OCI-LY7 (cell line): Measurements from ENCODE around the gene TRIM37. TPM values are rescaled to one million over a fixed set of nuclear protein-coding genes. Genes with fewer than 3 reads are reported as not detected.

Experiments used
- BruUV-seq: library from RNA; stranded (reverse); fragments of 400-500 nt; replicated peaks from 2 replicates; lab custom pipeline; 2021; lab: Mats Ljungman, UMichigan
- CTCF ChIA-PET: fragments of 300-600 bp; sonication (Branson Sonifier 250); formaldehyde crosslinking; loops from one replicate; lab custom pipeline; 2022; ENCODE audit warnings: antibody characterized with exemption; ENCODE audit not compliant: unreplicated experiment; lab: Charles Lee
- POLR2A ChIA-PET: fragments of 300-600 bp; sonication (Branson Sonifier 250); formaldehyde crosslinking; loops from one replicate; lab custom pipeline; 2022; ENCODE audit warnings: antibody characterized with exemption; lab: Charles Lee
- DNase-seq: peaks from one replicate; pipeline ENCODE4 v3.0.0-alpha.2; 2015; ENCODE audit warnings: low spot score
- H2AFZ ChIP-seq: fragments of 200-600 bp; sonication (generic), shearing (Covaris generic); 2 replicates; pipeline ENCODE4 v1.6.1; 2014; ENCODE audit warnings: mild to moderate bottlenecking, antibody characterized with exemption, low read length, moderate library complexity
- H3K27ac ChIP-seq: fragments of 200-600 bp; sonication (generic); 2 replicates; pipeline ENCODE4 v1.5.1; 2014; ENCODE audit warnings: mixed run types, low read depth, mild to moderate bottlenecking, moderate library complexity, low read length, inconsistent platforms; ENCODE audit not compliant: poor library complexity, severe bottlenecking
- H3K36me3 ChIP-seq: fragments of 200-600 bp; sonication (generic); 2 replicates; pipeline ENCODE4 v1.6.1; 2014; ENCODE audit warnings: mild to moderate bottlenecking, antibody characterized with exemption, low read length, moderate library complexity, mixed read lengths; ENCODE audit not compliant: insufficient read depth
- H3K4me1 ChIP-seq: fragments of 200-600 bp; sonication (generic); 2 replicates; pipeline ENCODE4 v1.5.1; 2014; ENCODE audit warnings: mild to moderate bottlenecking, low read length; ENCODE audit not compliant: insufficient read depth, poor library complexity, severe bottlenecking
- H3K4me2 ChIP-seq: fragments of 200-600 bp; sonication (generic); 2 replicates; pipeline ENCODE4 v1.6.1; 2014; ENCODE audit warnings: mild to moderate bottlenecking, low read length
- H3K4me3 ChIP-seq: fragments of 200-600 bp; sonication (generic); 2 replicates; pipeline ENCODE4 v1.5.1; 2014; ENCODE audit warnings: mild to moderate bottlenecking, low read depth, low read length; ENCODE audit not compliant: poor library complexity, severe bottlenecking
- H3K79me2 ChIP-seq: fragments of 200-600 bp; sonication (generic); 2 replicates; pipeline ENCODE4 v1.6.1; 2016; ENCODE audit warnings: low read depth, mild to moderate bottlenecking, low read length, moderate library complexity, mixed read lengths; ENCODE audit not compliant: insufficient read depth
- H3K9me2 ChIP-seq: fragments of 200-600 bp; sonication (generic); 2 replicates; pipeline ENCODE4 v1.6.1; 2016; ENCODE audit warnings: mild to moderate bottlenecking, low read length, mixed read lengths; ENCODE audit not compliant: insufficient read depth
- H3K9me3 ChIP-seq: fragments of 200-600 bp; sonication (generic); 2 replicates; pipeline ENCODE4 v1.6.1; 2014; ENCODE audit warnings: mild to moderate bottlenecking, mixed run types, low read length, mixed read lengths
- H4K20me1 ChIP-seq: fragments of 200-600 bp; sonication (generic); 2 replicates; pipeline ENCODE4 v1.6.1; 2014; ENCODE audit warnings: mild to moderate bottlenecking, antibody characterized with exemption, low read length, moderate library complexity, mixed read lengths; ENCODE audit not compliant: insufficient read depth
- CTCF ChIP-seq: fragments of 200-600 bp; sonication (generic); conservative IDR thresholded peaks from 2 replicates; pipeline ENCODE4 v1.5.1; 2014; ENCODE audit warnings: mild to moderate bottlenecking, antibody characterized with exemption, low read length, moderate library complexity, mixed read lengths
- EZH2phosphoT487 ChIP-seq: fragments of 200-600 bp; sonication (generic); IDR thresholded peaks from 2 replicates; pipeline ENCODE4 v1.6.1; 2018; ENCODE audit warnings: low read depth, borderline replicate concordance, mild to moderate bottlenecking, mixed run types, antibody characterized with exemption, low read length, moderate library complexity, mixed read lengths
- intact Hi-C: fragments of 100-400 bp; cut with micrococcal nuclease; formaldehyde crosslinking; loops from one replicate; pipeline ENCODE4 v1.10.0; 2022; ENCODE audit not compliant: unreplicated experiment
- total RNA-seq, 2 experiments: library from RNA; depleted of rRNA in 1 of 2; stranded (reverse); fragments of >200 nt in 1 of 2; shearing (Covaris generic) in 1 of 2; gene quantifications; 2 replicates each; pipeline ENCODE4 v1.2.3, GENCODE V29; 2014 to 2022

The TRIM37 gene
- total RNA-seq, 2 experiments from 2014 or later: 27.9 to 35.4 TPM

DNA sequence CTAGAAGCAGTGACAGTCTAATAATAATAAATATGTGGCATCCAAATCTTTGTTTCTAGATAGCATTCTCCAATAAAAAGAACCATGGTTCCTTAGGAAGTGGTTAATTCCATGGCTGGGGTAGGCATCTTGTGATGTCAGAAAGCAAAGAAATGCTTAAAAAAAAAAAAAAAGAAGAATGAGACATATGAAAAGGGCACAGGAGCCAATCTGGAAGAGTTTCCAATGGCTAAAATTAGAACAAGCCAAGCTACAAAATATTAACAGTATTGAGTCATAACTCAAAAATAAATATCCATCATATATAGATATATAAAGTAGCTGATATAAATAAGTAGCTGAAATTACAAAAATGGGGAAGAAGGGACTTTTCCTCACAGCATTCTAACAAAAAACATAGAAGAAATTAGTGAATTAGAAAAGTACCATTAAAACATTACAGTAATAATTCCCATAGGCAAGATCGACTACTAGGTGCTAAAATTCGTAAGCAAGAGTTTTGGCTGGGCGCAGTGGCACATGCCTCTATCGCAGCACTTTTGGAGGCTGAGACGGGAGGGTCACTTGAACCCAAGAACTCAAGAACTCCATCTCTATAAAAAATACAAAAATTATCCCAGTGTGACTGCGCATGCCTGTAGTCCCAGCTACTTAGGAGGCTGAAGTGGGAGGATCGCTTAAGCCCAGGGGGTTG, 111.3 kb downstream of the TRIM37 start:
- no peak for TF ChIP-seq CTCF
- Histone ChIP-seq H3K27ac (no peak overlapping the region), H3K79me2 (no peaks in the 10 kb centered on the region), H3K36me3 (peaks cover 64% of the 10 kb centered on the region), H3K9me2 (no peaks in the 10 kb centered on the region), H3K4me2 (no peak overlapping the region), H2AFZ (no peak overlapping the region), H4K20me1 (no peaks in the 10 kb centered on the region), H3K4me3 (no peak overlapping the region), H3K9me3 (no peaks in the 10 kb centered on the region), H3K4me1 (peaks cover under 1% of the 10 kb centered on the region)
- CTCF ChIA-PET: no interaction called here
- DNase-seq: no peak
- intact Hi-C loops: no loop called here
- BruUV-seq: no TSS peak
- POLR2A ChIA-PET: interaction anchor here (0.7 to 1.0 kb wide), 3 partner anchors 19 to 29 kb away, joined by 3 to 4 read pairs (median 3); no protein-coding TSS in a partner anchor

- no peak overlapping the region for H3K4me2 ChIP-seq
- no peak for TF ChIP-seq CTCF
- no peak for TF ChIP-seq EZH2phosphoT487
- intact Hi-C loops: no loop called here
- DNase-seq: no peak
- H3K4me1 ChIP-seq: no peaks in the 10 kb centered on the region
- POLR2A ChIA-PET: interaction anchor here (1.1 kb wide), 1 partner anchor 474 kb away, joined by 3 read pairs; no protein-coding TSS in a partner anchor
- no TSS peak for BruUV-seq
- no peaks in the 10 kb centered on the region for H3K9me3 ChIP-seq
- no peaks in the 10 kb centered on the region for H3K9me2 ChIP-seq
- CTCF ChIA-PET: no interaction called here
- H4K20me1 ChIP-seq: no peaks in the 10 kb centered on the region
- no peak overlapping the region for H2AFZ ChIP-seq
- no peaks in the 10 kb centered on the region for H3K79me2 ChIP-seq
- H3K27ac ChIP-seq: no peak overlapping the region
- H3K36me3 ChIP-seq: peaks cover 46% of the 10 kb centered on the region
- no peak overlapping the region for H3K4me3 ChIP-seq
These were observed 113.4 kb downstream of the TRIM37 start for GRCh38 chr17:58993311-58993710.

GRCh38 chr17:58991718-58992331, 114.9 kb downstream of the TRIM37 start:
- BruUV-seq: no TSS peak
- H4K20me1 ChIP-seq: no peaks in the 10 kb centered on the region
- H3K36me3 ChIP-seq: peaks cover 33% of the 10 kb centered on the region
- no peaks in the 10 kb centered on the region for H3K79me2 ChIP-seq
- no peaks in the 10 kb centered on the region for H3K9me3 ChIP-seq
- no peak overlapping the region for H3K27ac ChIP-seq
- ChIA-PET POLR2A (interaction anchor here (0.5 to 1.4 kb wide), 2 partner anchors 12 to 13 kb away, joined by 3 to 4 read pairs; no protein-coding TSS in a partner anchor), CTCF (no interaction called here)
- no peaks in the 10 kb centered on the region for H3K4me1 ChIP-seq
- no peak for TF ChIP-seq CTCF
- TF ChIP-seq EZH2phosphoT487: no peak
- no peaks in the 10 kb centered on the region for H3K9me2 ChIP-seq
- no peak overlapping the region for H3K4me2 ChIP-seq
- no peak overlapping the region for H2AFZ ChIP-seq
- intact Hi-C loops: no loop called here
- no peak for DNase-seq
- no peak overlapping the region for H3K4me3 ChIP-seq
